Thoracic aorta (tissue), 2 donors: ENCODE results near the gene GPBAR1. TPM values are rescaled to one million over a fixed set of nuclear protein-coding genes. Genes with fewer than 3 reads are reported as not detected.

ENCODE experiments used
- ATAC-seq: fragments of 150-250 bp; one replicate; pipeline ENCODE4 v1.8.0; 2017; ENCODE audit warnings: low read depth; ENCODE audit not compliant: insufficient number of reproducible peaks, low FRiP score
- DNase-seq: peaks from one replicate; pipeline ENCODE4 v3.0.0-alpha.2; 2020; ENCODE audit warnings: low spot score
- H3K27ac ChIP-seq, 2 donors: fragments of 200-600 bp; sonication (generic); 1 replicate in 1 of 2; 2 replicates in 1 of 2; pipeline ENCODE4 v1.5.1; 2016; ENCODE audit warnings: mild to moderate bottlenecking in 2 of 2, moderate library complexity in 2 of 2
- H3K27me3 ChIP-seq: fragments of 200-600 bp; sonication (generic); replicated peaks from 2 replicates; pipeline ENCODE4 v1.6.0; 2016; ENCODE audit warnings: mild to moderate bottlenecking; ENCODE audit not compliant: insufficient read depth
- H3K36me3 ChIP-seq: fragments of 200-600 bp; sonication (generic); one replicate; pipeline ENCODE4 v1.5.1; 2016
- H3K4me1 ChIP-seq, 2 donors: fragments of 200-600 bp; sonication (generic); 1 replicate in 1 of 2; 2 replicates in 1 of 2; pipeline versions ENCODE4 v1.5.1 to v1.6.0; 2016; ENCODE audit warnings: low read depth in 2 of 2, mild to moderate bottlenecking in 1 of 2; ENCODE audit not compliant: control insufficient read depth in 1 of 2
- H3K4me3 ChIP-seq: fragments of 200-600 bp; sonication (generic); 2 replicates; pipeline ENCODE4 v1.5.1; 2016; ENCODE audit warnings: mild to moderate bottlenecking
- H3K9me3 ChIP-seq: fragments of 200-600 bp; sonication (generic); 2 replicates; pipeline ENCODE4 v1.5.1; 2016
- total RNA-seq, 2 donors: library from RNA; depleted of rRNA; stranded (reverse); fragments of >200 nt; gene quantifications; one replicate each; pipeline versions ENCODE4 v1.1.0 to v1.2.3, GENCODE V29; 2016
- TF ChIP-seq, protein P1 (sequence below): fragments of 200-600 bp; sonication (generic); IDR thresholded peaks from one replicate; pipeline ENCODE4 v1.5.1; 2019; ENCODE audit warnings: antibody characterized with exemption

Gene GPBAR1
- total RNA-seq, 2 donors from 2014 or later, result 3.5 to 4.2 TPM

DNA sequence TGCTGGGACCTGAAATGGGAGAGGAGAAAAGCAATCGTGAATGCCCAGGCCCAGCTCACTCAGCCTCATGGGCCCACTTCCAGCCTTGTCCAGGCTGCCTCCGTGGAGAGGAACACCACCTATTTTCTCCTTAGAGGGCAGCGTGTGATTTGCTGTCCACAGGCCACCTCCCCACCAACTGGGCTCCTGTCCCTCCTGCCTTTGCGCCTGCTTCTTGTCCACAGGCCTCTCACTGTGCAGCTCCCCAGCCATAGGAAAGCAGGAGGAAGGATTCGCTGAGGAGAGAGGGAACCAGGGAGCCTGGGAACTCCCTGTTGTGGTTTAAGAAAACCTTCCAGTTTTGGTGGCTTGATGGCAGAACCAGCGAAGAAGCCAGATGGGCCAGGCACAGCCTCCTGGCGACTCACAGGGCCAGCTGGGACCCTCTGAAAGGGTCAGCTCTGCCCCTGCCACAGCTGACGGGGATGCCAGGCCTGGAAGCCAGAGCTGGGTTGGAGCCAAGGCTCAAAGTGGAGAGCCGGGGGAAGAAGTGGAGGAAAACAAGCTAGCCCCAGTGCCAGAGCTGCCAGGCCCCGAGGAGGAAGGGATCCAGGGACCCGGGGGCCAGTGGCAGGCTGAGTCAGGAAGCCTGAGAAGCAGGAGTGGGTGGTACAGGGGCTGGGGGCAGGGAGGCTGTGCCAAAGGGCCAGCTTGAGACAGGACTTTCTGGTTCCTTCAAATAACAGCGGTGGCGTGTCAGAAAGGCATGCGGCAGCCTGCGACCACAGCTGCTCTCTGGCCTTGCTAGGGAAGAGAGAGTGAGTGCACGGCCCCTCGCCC, 21.6 kb downstream of the GPBAR1 start:
- Histone ChIP-seq H3K4me1 (peaks cover 52 to 72% of the 10 kb centered on the region in 2 donors), H3K4me3 (peak overlapping the region; percentile 54), H3K9me3 (no peaks in the 10 kb centered on the region), H3K36me3 (peaks cover 44% of the 10 kb centered on the region), H3K27me3 (no peaks in the 10 kb centered on the region), H3K27ac (peak overlapping the region; percentile 98 to 99)
- TF ChIP-seq, protein P1, sequence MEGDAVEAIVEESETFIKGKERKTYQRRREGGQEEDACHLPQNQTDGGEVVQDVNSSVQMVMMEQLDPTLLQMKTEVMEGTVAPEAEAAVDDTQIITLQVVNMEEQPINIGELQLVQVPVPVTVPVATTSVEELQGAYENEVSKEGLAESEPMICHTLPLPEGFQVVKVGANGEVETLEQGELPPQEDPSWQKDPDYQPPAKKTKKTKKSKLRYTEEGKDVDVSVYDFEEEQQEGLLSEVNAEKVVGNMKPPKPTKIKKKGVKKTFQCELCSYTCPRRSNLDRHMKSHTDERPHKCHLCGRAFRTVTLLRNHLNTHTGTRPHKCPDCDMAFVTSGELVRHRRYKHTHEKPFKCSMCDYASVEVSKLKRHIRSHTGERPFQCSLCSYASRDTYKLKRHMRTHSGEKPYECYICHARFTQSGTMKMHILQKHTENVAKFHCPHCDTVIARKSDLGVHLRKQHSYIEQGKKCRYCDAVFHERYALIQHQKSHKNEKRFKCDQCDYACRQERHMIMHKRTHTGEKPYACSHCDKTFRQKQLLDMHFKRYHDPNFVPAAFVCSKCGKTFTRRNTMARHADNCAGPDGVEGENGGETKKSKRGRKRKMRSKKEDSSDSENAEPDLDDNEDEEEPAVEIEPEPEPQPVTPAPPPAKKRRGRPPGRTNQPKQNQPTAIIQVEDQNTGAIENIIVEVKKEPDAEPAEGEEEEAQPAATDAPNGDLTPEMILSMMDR, result no peak
- peak; percentile 6 for ATAC-seq
- peak; percentile 49 for DNase-seq

DNA sequence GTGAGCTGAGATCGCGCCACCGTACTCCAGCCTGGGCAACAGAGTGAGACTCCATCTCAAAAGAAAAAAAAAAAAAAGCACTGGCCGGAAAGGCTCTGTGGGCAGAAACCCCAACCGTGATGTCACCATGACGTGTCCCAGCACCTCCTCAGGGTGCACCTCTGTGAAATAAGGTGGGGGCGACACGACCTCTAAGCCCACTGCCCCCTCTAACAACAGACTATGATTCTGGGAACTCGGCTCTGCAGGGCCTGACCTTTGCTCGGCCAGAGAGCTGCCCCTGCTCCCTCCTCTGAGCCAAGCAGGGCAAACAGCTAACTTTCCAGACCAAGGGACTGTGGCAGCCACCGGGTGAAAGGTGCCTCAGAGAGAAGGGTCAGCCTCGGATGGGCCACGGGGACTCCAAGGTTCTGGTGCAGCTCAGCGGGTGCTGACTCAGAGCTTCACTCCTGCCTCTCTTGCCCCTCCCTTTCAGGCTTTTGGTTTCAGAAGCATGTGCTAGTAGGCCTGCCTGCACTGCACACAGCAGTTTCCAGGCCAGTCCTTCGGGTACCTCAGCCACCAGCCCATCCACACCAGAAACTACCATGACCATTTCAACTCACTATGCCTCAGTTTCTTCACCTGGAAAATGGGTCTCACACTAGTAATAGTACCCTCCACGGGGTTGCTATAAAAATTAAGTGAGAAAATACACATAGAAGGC, 23.4 kb downstream of the GPBAR1 start:
- DNase-seq (no peak), ATAC-seq (no peak)
- TF ChIP-seq, protein P1, result no peak
- H3K27ac ChIP-seq, result peak overlapping the region; percentile 98 to 99
- peaks cover 26% of the 10 kb centered on the region for H3K36me3 ChIP-seq
- H3K4me1 ChIP-seq, result peaks cover 68 to 91% of the 10 kb centered on the region in 2 donors
- no peaks in the 10 kb centered on the region for H3K27me3 ChIP-seq
- peak overlapping the region; percentile 67 for H3K4me3 ChIP-seq
- H3K9me3 ChIP-seq, result no peaks in the 10 kb centered on the region

DNA sequence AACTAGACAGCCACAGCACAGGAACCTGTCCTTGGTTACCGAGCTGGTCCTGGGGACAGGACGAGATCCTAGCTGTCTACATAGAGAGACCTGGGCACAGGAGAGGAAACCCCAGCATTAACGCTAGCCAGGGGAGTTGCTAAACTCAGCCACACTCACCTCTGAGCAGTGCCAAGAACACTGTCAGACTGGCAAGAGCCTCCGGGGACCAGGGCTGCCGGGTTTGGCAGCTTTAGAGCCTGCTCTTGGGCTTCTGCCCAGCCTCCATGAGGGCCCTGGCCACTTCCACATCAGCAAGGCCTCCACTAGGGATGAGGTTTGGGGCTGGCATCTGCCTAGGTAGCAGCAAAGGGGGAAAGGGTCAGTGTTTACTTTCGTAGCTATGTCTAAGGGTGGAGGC, 24.8 kb downstream of the GPBAR1 start:
- TF ChIP-seq, protein P1, result no peak
- peak; percentile 18 for ATAC-seq

DNA sequence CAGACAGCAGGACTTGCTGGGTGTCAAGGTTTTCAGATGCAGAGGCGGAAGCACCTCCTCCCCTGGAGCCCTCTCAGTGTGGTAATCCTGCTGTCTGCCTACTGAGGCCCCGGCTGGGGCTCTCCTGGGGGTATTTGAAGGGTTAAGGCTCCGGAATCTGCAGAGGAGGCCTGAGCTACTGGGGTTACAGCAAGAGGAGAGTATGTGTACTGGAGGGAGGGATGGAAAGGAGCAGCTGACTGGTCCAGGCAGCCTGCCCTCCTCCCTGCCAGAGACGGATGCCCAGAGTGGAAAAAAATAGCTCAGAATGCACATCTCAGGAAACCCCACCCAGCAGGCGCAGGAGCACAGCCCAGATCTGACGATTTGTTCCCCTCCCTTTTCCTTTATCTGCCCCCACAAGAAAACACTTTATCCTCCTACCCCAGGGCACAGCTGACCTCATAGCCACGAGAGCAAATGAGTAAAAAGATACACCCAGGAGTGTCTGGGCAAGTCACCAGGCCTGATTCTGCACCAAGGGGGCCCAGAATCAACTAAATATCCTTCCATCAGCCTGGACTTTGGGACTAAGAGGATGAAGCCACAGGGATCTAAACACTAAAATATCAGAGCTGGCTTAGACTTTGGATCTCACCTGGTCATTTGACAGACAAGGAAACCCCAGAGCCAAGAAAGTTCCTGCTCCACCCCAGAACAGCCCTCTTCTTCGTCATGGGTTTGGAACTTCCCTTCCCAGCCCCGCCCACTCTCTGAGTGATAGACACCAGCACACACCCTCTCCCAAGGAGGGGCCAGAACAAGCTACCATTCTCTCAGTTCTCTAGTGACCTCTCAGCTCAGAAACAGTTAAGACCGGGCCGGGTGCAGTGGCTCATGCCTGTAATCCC, 26.0 kb downstream of the GPBAR1 start:
- TF ChIP-seq, protein P1, result no peak

More for the DNA sequence above, 24.8 kb downstream of the GPBAR1 start:
- H3K27me3 ChIP-seq, result no peaks in the 10 kb centered on the region
- peak; percentile 69 for DNase-seq
- H3K36me3 ChIP-seq, result peaks cover 12% of the 10 kb centered on the region
- H3K4me1 ChIP-seq, result peaks cover 79 to 94% of the 10 kb centered on the region in 2 donors
- peak overlapping the region; percentile 98 to 99 for H3K27ac ChIP-seq
- peak overlapping the region; percentile 63 for H3K4me3 ChIP-seq
- H3K9me3 ChIP-seq, result no peaks in the 10 kb centered on the region

More for the DNA sequence above, 26.0 kb downstream of the GPBAR1 start:
- peaks cover under 1% of the 10 kb centered on the region for H3K36me3 ChIP-seq
- DNase-seq (peak; percentile 93), ATAC-seq (peak; percentile 77)
- H3K9me3 ChIP-seq, result no peaks in the 10 kb centered on the region
- H3K27ac ChIP-seq, result peak overlapping the region; percentile 98 to 99
- H3K27me3 ChIP-seq, result no peaks in the 10 kb centered on the region
- H3K4me3 ChIP-seq, result peak overlapping the region; percentile 63
- peaks cover 71 to 90% of the 10 kb centered on the region in 2 donors for H3K4me1 ChIP-seq
